ENCODE measurements around the gene SLC38A2.

- TF ChIP-seq POLR2A (IDR thresholded peaks at IDR 0.05; ENCODE audit: low read length) (no peak), GATA1 (IDR thresholded peaks at IDR 0.05; ENCODE audit: low read depth, low read length) (no peak)
Measured at GRCh38 chr12:46408441-46408840, 35.9 kb upstream of the SLC38A2 start.
